Measurements from ENCODE around the gene DDX17.

The DDX17 gene

DNA sequence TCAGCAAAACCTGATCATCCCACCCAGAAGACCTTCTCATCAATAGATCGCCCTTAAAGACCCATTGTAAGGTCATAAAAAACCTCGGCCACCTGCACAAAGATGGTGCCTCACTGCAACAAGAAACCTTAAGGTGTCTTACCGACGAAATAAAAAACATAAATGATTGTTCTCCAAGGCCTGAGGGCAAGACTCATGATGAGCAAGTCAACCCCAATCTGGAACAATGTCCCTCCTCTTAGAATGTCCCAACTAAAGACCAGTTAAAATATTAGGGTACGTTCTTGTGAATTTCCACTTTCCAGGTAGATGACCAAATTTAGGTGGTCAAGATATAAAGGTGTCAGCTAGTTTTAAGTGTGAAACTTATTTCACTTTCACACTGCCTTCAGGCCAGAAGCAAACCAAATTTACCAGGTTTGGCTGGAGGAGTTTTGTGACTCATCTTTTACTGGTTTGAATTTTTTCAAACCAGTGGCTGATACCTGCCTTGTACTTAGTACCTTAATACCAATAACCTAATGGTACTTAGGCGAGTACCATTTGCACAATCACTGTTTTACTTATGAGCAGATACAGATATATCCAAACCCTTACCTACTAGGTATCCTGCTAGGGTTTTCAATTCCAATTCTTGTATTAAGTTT, 23.3 kb downstream of the DDX17 start:
- ChIA-PET CTCF (interaction anchor here (0.9 to 1.5 kb wide), 3 partner anchors 16 to 431 kb away, joined by 3 to 4 read pairs (median 4); no protein-coding TSS in a partner anchor), POLR2A (interaction anchor here (1.1 kb wide), 1 partner anchor 9 kb away, joined by 4 read pairs; no protein-coding TSS in a partner anchor)
- TF ChIP-seq CTCF (IDR thresholded peaks at IDR 0.05; ENCODE audit: insufficient read depth, low read length, missing control alignments) = no peak
- DNase-seq (ENCODE audit: low read depth, low spot score) = no peak
- H3K4me3 ChIP-seq (ENCODE audit: low read depth, low read length) = no peak overlapping the region

DNA sequence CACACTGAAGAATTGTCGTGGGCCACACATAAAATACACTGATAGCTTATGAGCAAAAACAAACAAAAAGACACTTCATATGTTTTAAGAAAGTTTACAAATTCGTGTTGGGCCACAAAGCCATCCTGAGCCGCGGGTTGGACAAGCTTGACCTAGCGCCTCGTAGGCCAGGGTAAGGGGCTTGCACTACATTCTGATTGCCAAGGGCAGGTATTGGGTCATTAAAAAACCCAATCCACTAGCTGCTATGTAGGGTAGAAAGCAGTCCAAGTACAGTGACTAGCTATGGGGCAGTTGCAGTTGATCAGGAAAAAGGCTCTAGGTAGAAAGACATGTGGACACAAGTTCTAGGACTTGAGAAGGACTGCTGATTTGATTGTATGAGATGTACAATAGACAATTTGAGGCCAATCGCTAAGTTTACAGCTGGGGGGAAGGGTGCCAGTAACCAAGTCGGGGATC, 24.2 kb downstream of the DDX17 start:
- ChIA-PET CTCF (interaction anchor here (1.1 to 1.9 kb wide), 2 partner anchors 11 to 90 kb away, joined by 3 to 8 read pairs; no protein-coding TSS in a partner anchor), POLR2A (interaction anchor here (0.5 to 2.1 kb wide), 4 partner anchors 9 to 72 kb away, joined by 4 to 6 read pairs (median 5); no protein-coding TSS in a partner anchor)
- no peak overlapping the region for H3K4me3 ChIP-seq (ENCODE audit: low read depth, low read length)
- no peak for TF ChIP-seq CTCF (IDR thresholded peaks at IDR 0.05; ENCODE audit: insufficient read depth, low read length, missing control alignments)
- DNase-seq (ENCODE audit: low read depth, low spot score) = no peak

DNA sequence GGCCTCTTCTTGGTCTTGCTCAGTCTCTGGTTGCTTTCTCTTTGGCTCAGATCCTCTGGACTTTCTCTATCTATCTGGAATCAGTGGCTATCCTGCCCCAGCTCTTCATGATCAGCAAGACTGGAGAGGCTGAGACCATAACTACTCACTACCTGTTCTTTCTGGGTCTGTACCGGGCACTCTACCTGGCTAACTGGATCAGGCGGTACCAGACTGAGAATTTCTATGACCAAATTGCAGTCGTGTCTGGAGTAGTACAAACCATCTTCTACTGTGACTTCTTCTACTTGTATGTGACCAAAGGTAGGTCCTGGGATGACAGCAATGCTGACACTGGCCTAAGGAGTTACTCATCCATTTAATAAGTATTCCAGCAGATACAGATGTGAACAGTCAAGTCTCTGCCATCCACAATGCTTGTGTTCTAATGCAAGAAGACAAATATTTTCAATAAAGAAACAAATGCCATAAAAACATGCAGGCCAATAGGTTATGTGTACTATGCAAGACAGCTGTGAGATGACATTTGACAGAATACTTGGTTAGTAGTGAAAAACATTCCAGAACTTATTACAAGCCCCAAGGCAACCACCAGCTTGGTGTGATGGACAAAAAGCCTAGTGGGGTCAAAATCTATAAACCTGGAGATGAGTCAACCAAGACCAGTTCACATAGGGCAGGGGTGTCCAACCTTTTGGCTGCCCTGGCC, 24.8 kb downstream of the DDX17 start:
- CTCF ChIA-PET = interaction anchor here (1.1 to 1.9 kb wide), 3 partner anchors 11 to 429 kb away, joined by 3 to 8 read pairs (median 4); no protein-coding TSS in a partner anchor
- DNase-seq (ENCODE audit: low read depth, low spot score) = no peak
- TF ChIP-seq CTCF (IDR thresholded peaks at IDR 0.05; ENCODE audit: insufficient read depth, low read length, missing control alignments) = no peak
- no peak overlapping the region for H3K4me3 ChIP-seq (ENCODE audit: low read depth, low read length)
- POLR2A ChIA-PET = interaction anchor here (0.5 to 2.1 kb wide), 5 partner anchors 10 to 461 kb away, joined by 4 to 6 read pairs (median 5); no protein-coding TSS in a partner anchor

DNA sequence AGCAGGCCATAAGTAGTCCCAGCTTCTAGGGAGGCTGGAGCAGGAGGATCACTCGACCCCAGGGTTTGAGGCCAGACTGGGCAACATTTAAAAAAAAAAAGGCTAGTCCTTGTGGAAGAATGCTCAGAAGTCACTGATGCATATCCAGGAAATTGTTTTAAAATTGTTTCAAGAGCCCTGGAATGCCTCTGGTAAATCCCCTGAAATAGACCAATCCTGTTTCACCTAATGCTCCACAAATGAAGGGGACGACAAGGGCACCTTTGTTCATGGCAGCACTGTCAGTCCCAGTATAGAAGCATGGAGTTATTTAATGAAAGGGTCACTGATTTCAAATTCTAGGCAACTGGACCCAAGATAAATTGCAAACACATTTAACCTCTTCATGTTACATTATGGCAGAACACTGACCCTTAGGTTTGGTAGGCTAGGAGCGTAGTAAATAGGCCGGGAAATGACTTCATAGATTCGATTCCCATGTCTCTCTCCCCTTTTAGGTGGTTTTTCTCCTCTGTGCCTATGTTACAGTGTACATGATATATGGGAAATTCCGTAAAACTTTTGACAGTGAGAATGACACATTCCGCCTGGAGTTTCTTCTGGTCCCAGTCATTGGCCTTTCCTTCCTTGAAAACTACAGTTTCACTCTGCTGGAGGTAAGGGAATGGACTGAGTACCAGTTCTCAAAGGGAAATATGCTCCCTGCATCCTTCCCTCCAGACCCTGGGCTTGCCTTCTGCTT, 26.8 kb downstream of the DDX17 start:
- H3K4me3 ChIP-seq (ENCODE audit: low read depth, low read length) = no peak overlapping the region
- no peak for TF ChIP-seq CTCF (IDR thresholded peaks at IDR 0.05; ENCODE audit: insufficient read depth, low read length, missing control alignments)
- ChIA-PET CTCF (interaction anchor here (1.0 kb wide), 1 partner anchor 427 kb away, joined by 6 read pairs; no protein-coding TSS in a partner anchor), POLR2A (interaction anchor here (0.6 kb wide), 1 partner anchor 9 kb away, joined by 3 read pairs; no protein-coding TSS in a partner anchor)
- DNase-seq (ENCODE audit: low read depth, low spot score) = no peak

- POLR2A ChIA-PET = interaction anchor here (0.8 kb wide), 1 partner anchor 8 kb away, joined by 3 read pairs; no protein-coding TSS in a partner anchor
- no peak for DNase-seq (ENCODE audit: low read depth, low spot score)
- no peak for TF ChIP-seq CTCF (IDR thresholded peaks at IDR 0.05; ENCODE audit: insufficient read depth, low read length, missing control alignments)
- H3K4me3 ChIP-seq (ENCODE audit: low read depth, low read length) = no peak overlapping the region
- CTCF ChIA-PET = interaction anchor here (1.3 to 1.6 kb wide), 2 partner anchors 9 to 94 kb away, joined by 3 to 6 read pairs; partner anchors contain the start of gene KDELR3
These were observed 28.5 kb downstream of the DDX17 start for GRCh38 chr22:38477585-38477984.
